LNCAP (cell line): ENCODE measurements around the gene CKAP5.

Source experiments
- TF ChIP-seq, protein P1 (sequence below): fragments of 450-650 bp; IDR thresholded peaks from 2 replicates; pipeline ENCODE4 v1.5.1; 2017; ENCODE audit warnings: mild to moderate bottlenecking

CKAP5 gene

DNA sequence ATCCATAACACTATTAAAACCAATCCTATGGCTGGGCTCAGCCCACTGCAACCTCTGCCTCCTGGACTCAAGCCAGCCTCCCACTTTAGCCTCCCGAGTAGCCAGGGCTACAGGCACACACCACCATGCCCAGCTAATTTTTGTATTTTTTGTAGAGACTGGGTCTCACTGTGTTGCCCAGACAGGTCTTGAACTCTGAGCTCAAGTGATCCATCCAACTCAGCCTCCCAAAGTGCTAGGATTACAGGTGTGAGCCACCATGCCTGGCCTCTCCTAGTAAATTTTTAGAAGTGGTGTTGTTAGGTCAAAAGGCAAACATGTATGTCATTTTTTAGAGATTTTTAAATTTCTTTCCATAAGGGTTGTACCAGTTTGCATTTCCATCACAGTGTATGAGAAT, 112.8 kb downstream of the CKAP5 start:
- TF ChIP-seq, protein P1, sequence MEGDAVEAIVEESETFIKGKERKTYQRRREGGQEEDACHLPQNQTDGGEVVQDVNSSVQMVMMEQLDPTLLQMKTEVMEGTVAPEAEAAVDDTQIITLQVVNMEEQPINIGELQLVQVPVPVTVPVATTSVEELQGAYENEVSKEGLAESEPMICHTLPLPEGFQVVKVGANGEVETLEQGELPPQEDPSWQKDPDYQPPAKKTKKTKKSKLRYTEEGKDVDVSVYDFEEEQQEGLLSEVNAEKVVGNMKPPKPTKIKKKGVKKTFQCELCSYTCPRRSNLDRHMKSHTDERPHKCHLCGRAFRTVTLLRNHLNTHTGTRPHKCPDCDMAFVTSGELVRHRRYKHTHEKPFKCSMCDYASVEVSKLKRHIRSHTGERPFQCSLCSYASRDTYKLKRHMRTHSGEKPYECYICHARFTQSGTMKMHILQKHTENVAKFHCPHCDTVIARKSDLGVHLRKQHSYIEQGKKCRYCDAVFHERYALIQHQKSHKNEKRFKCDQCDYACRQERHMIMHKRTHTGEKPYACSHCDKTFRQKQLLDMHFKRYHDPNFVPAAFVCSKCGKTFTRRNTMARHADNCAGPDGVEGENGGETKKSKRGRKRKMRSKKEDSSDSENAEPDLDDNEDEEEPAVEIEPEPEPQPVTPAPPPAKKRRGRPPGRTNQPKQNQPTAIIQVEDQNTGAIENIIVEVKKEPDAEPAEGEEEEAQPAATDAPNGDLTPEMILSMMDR = no peak

DNA sequence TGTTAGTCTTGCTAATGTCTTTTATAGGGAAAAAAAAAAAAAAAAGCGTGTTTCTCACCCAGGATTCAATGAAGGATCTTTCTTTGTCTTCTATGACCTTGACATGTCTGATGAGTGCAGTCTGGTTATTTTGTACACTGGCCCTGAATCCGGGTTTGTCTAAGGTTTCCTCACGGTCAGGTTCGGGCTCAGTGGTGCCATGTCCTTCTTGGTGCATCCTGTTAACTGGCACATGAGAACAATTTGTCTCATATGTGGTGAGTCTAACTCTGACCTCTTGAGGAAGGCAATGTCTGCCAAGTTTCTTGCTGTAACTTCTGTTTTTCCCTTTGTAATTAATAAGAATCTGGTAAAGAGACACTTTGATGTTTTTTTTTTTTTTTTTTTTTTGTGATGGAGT, 114.5 kb downstream of the CKAP5 start:
- TF ChIP-seq, protein P1 = no peak

DNA sequence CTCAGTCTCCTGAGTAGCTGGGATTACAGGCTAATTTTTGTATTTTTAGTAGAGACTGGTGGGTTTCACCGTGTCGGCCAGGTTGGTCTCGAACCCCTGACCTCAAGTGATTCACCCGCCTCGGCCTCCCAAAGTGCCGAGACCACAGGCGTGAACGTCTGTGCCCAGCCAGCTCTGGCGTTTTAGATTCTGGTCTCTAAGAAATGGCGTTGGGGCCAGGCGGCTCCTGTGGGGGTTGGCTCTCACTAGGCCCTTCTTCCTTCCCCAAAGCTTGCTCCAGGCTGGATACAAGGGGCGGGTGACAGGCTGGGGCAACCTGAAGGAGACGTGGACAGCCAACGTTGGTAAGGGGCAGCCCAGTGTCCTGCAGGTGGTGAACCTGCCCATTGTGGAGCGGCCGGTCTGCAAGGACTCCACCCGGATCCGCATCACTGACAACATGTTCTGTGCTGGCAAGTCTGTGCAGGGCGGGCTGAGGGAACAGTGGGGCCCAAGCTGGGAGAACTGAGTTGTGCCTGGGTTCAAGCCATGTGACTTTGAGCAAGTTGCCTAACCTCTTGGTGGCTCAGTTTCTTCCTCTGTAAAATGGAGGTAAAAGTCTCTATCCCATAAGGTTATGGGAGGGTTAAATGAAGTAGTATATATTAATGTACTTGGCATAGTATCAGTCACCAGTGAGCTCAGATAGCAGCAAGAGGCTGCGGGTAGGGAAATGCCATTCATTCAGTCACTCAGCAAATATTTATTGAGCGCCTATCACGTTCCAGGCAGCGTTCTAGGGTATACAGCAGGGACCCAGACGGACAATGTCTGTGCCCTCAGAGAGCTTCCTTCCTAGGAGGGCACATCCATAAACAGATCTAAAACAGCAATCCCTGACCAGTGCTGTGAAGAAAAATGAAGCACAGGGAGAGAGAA, 116.7 kb downstream of the CKAP5 start:
- TF ChIP-seq, protein P1 = no peak

DNA sequence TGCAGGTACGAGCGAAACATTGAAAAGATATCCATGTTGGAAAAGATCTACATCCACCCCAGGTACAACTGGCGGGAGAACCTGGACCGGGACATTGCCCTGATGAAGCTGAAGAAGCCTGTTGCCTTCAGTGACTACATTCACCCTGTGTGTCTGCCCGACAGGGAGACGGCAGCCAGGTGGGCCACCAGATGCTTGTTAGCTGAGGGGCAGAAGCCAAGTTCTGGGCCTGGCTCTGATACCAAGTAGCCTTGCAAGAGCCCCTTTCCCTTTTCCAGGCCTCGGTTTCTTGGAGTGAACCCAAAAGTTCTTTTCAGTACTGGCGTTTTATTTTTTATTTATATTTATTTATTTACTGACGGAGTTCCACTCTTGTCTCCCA, 117.4 kb downstream of the CKAP5 start:
- TF ChIP-seq, protein P1 = no peak

DNA sequence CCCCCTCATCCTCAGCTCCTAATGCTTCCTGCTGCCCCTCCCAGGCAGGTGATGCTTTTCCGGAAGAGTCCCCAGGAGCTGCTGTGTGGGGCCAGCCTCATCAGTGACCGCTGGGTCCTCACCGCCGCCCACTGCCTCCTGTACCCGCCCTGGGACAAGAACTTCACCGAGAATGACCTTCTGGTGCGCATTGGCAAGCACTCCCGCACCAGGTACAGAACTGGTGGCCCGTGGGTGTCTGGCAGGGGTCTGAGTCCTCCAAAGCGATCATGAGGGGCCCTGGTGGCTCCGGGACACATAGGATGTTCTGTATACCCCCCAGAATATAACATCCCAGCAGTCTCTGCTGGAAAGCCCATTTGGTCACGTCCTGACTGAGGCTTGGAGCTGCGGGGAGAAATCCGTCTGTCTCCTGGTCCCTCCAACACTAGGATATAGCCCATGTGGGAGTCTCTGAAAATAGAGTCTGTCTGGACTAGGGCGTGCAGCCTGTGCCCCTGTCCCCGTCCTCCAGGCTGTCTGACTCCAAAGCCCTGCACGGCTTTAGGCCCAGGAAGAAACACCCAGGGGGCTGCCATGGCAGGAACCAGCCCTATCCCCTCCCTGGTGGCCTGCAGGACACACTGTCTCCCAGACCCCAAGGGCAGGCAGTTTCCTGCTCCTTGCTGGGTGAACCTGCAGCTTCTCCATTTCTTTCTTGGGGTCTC, 118.0 kb downstream of the CKAP5 start:
- TF ChIP-seq, protein P1 = no peak

DNA sequence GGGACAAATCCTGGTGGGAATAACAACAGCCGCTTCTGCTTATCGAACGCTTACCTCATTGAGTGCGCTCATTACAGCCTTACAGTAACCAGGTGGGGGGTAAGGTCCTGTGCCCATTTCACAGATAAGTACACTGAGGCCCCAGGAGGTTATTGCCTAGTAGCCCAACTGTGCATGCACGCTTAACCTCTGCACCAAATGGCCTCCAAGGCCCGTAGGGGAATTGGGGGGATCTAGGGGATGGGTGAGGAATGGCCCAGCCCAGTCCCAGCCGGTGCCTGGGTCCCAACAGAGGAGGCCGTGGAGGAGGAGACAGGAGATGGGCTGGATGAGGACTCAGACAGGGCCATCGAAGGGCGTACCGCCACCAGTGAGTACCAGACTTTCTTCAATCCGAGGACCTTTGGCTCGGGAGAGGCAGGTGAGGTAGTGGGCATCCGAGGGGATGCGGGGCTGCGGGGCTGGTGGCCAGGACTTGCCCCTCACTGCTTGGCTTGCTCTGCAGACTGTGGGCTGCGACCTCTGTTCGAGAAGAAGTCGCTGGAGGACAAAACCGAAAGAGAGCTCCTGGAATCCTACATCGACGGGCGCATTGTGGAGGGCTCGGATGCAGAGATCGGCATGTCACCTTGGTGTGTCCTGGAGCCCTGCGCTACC, 119.7 kb downstream of the CKAP5 start:
- TF ChIP-seq, protein P1 = no peak

DNA sequence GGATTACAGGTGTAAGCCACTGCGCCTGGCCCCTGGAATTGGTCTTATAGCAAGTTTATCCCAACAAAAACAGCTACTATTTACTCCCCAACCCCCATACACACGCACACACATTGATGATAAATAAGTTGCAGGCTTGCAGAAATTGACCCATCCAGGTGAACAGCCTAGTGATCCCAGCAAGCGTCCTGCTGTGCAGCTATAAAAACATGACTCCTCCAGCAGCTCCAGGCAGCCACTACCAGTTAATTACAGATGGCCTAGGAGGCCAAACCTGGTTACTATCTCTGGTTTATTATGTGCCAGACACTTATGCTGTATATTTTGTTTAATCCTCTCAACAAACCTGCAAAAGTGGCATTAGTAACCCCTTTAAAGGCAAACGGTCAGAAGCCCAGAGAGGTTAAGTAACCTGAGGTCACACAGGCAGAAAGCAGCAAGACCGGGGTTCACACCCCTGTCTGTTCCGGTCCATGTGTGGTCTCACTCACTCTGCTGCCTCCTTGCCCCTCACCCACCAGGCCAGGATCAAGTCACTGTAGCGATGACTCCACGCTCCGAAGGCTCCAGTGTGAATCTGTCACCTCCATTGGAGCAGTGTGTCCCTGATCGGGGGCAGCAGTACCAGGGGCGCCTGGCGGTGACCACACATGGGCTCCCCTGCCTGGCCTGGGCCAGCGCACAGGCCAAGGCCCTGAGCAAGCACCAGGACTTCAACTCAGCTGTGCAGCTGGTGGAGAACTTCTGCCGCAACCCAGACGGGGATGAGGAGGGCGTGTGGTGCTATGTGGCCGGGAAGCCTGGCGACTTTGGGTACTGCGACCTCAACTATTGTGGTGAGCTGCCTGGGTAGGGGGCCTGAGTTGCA, 120.5 kb downstream of the CKAP5 start:
- TF ChIP-seq, protein P1 = no peak
